HL-60/S4 (cell line): ENCODE measurements around the gene CTBP1.

Experiments
- in situ Hi-C: fragments of 300-500 bp; cut with MboI; formaldehyde crosslinking; loops from 2 replicates; pipeline ENCODE4 v1.14.3; 2022; ENCODE audit warnings: low sequenced_read_pairs

CTBP1 gene

DNA sequence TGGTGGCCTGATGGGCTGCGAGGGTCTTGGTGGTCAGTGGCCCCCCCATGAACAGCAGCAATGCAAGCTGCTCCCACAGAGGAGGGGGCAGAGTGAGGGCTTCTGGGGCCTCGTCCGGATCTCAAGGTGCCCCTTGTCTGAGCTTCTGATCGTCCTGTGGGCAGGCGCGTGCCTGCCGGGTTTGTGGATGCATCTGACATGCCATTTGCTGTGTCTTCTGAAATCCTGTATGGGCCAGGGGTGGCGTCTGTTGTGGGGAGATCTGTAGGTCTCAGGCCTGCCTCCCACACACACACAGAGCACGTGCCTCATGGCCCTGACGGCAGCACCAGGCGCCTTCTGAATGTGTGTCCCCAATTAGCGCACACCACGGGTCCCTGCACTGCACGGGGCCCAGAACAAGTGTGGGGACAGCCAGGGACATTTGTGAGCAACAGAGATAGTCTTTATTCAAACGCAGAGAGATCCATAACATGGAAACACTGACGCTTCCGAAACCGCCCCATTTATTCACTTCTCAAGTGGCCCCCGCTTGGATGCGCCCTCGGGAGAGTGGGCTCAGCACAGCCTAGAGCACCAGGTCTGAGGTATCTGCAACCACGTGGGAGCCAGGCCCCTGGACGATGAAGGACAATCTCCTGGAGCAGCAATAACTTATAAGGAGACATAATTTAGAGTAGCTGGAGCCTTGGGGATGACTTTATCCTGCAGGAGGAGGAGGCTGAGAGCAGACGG, 82.3 kb downstream of the CTBP1 start:
- in situ Hi-C loops, result no loop called here

DNA sequence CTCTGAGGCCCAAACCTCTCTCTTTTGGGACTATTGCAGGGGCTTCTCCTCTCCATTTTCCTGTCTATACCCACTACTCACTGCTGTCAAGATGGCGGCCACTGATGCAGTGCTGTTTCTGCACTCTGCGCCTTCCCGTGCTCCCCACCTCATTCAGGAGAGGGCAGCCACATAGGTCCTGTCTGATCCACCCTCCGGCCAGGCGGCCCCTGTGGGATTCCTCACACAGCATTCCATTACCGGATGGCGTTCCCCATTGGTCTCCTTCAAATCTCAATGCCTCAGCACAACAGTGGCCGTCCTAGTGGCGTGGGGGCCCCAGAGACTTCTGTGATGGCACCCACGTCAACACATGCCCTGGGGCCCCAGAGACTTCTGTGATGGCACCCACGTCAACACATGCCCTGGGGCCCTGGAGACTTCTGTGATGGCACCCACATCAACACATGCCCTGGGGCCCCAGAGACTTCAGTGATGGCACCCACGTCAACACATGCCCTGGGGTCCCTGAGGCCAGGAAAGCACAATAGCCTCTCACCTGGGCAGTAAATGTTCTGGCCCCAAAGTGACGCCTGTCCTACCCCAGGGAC, 83.9 kb downstream of the CTBP1 start:
- in situ Hi-C loops, result no loop called here

DNA sequence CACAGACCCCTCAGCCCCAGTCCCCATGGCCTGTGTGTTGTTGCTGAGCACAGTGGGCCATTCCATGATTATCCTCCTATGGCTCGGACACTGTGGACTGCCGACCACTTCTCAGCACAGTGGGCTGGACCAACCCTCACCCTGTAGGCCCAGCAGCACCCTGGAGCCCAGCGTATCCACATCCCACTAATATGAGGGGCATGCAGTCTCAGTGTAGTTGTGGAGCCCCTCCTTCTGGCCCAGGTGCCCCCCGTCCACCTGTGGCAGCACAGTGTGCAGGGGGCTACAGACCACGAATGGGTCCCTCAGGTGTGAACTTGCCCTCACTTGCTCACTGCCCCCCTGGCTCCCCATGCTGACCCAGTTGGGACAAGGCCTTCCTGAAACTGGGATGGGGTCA, 84.5 kb downstream of the CTBP1 start:
- in situ Hi-C loops, result no loop called here

DNA sequence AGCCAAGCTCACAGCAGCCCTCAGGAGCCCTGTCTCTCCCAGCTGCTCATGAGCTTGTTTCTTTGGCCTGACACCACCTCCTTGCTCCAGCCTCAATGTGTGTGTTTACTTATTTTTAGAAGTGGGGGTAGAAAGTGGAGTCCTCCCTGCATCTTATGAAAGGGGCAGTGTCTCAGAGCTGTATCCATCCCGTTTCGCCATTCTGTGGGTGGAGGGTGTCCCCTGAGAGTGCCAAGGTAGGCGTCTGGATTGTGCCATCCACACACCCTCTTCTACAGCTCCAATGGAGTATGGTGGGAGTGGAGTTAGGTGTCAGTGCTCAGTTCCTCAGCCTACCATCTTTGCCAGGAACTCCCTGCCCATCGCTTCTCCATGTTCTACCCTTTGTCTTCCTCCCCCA, 84.9 kb downstream of the CTBP1 start:
- in situ Hi-C loops, result no loop called here
